Heart left ventricle (tissue), 13 donors: ENCODE measurements around the gene IPCEF1.
"Not testable (repeated sequence)": the region's sequence is repeated elsewhere in the genome, so short reads cannot be mapped to it uniquely, and the experiment has no call there.

Experiments
- POLR2A ChIP-seq, 2 donors: fragments of 450-650 bp; IDR thresholded peaks; one replicate each; pipeline ENCODE4 v1.6.1; 2017; ENCODE audit warnings: antibody characterized with exemption in 2 of 2, mild to moderate bottlenecking in 2 of 2, moderate library complexity in 2 of 2
- TF ChIP-seq, protein P1 (sequence below), 12 donors: fragments of 200-600 bp; sonication (generic) in 4 of 12; IDR thresholded peaks; one replicate each; pipeline versions ENCODE4 v1.5.0 to v1.8.0; 2018 to 2022; ENCODE audit warnings: antibody characterized with exemption in 12 of 12, mild to moderate bottlenecking in 5 of 12
- donor health status: ischemic (EF 13 %, LVEDD 7.1; RV severe dilation, severe dysfunction).
- donor health status: DM: no; HTN: yes; CAD: no.
- donor health status: DM: no; HTN: no; CAD: no.
- donor health status: ischemic (EF 25% LVEDD 6.9; RV normal size, moderate dysfunction).
- donor health status: ischemic (EF 25% LVEDD 5.7; RV mildly dilated, moderate dysfunction).
- donor health status: ischemic (EF 35%, LVEDD 5.7; RV mildly dilated, moderate dysfunction).
- donor health status: nonischemic (EF 11% LVEDD 7.7; RV severe dilation, severe dysfunction).
- donor health status: DM: yes; HTN: yes; CAD: no.
- donor health status: PGD.
- donor health status: ischemic (EF 29% LVEDD 5.4; RV normal size, mild dysfunction).
- donor health status: nonischemic (EF 23%, LVEDD 6.1; RV moderate dilation, normal function).

DNA sequence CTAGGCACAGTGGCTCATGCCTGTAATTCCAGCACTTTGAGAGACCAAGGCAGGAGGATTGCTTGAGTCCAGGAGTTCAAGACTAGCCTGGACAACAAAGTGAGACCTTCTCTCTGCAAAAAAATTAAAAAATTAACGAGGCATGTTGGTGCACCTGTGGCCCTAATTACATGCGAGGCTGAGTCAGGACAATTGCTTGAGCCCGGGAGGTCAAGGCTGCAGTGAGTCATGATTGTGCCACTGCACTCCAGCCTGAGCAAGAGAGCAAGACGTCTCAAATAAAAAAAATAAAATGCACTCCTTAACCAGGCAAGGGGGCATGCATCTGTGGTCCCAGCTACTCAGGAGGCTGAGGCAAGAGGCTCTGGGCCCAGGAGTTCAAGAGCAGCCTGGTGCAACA, 53.0 kb downstream of the IPCEF1 start:
- TF ChIP-seq, protein P1, sequence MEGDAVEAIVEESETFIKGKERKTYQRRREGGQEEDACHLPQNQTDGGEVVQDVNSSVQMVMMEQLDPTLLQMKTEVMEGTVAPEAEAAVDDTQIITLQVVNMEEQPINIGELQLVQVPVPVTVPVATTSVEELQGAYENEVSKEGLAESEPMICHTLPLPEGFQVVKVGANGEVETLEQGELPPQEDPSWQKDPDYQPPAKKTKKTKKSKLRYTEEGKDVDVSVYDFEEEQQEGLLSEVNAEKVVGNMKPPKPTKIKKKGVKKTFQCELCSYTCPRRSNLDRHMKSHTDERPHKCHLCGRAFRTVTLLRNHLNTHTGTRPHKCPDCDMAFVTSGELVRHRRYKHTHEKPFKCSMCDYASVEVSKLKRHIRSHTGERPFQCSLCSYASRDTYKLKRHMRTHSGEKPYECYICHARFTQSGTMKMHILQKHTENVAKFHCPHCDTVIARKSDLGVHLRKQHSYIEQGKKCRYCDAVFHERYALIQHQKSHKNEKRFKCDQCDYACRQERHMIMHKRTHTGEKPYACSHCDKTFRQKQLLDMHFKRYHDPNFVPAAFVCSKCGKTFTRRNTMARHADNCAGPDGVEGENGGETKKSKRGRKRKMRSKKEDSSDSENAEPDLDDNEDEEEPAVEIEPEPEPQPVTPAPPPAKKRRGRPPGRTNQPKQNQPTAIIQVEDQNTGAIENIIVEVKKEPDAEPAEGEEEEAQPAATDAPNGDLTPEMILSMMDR (IDR thresholded peaks at IDR 0.05) = not testable (repeated sequence)
- TF ChIP-seq POLR2A (IDR thresholded peaks at IDR 0.05) = not testable (repeated sequence)
